ENCODE measurements around the gene ELOVL6. TPM values are rescaled to one million over a fixed set of nuclear protein-coding genes. Genes with fewer than 3 reads are reported as not detected.
"Not testable (repeated sequence)": the region's sequence is repeated elsewhere in the genome, so short reads cannot be mapped to it uniquely, and the experiment has no call there.

The ELOVL6 gene
- total and polyA plus RNA-seq, 10 of the 15 experiments (the other 5 are each of a cell fraction or from before 2014, with no cell fraction given) = 3.9 to 33.5 (median 8.1) TPM

GRCh38 chr4:110236324-110236723 lies 37.9 kb upstream of the ELOVL6 start (continued):
- TF ChIP-seq ZNF592 (IDR thresholded peaks at IDR 0.05) (no peak), TCF12 (IDR thresholded peaks at IDR 0.05; ENCODE audit: low read depth, low read length) (no peak), REST (IDR thresholded peaks at IDR 0.05; ENCODE audit: low read depth, low read length) (no peak), BCL11A (IDR thresholded peaks at IDR 0.05; ENCODE audit: low read depth, low read length) (no peak)

GRCh38 chr4:110233581-110233980 lies 35.2 kb upstream of the ELOVL6 start:
- H3K4me1 ChIP-seq (ENCODE audit: control insufficient read depth, insufficient read depth, low read length); H3K4me3 ChIP-seq; H3K4me2 ChIP-seq (ENCODE audit: control insufficient read depth, insufficient read depth); H3K36me3 ChIP-seq (ENCODE audit: control insufficient read depth in 2 of 2, insufficient read depth in 2 of 2, low read length in 1 of 2); in situ Hi-C loops (cut with MboI); DNase-seq (ENCODE audit: low read depth, low spot score); FAIRE-seq; intact Hi-C loops (cut with micrococcal nuclease; ENCODE audit: unreplicated experiment); SMC1A ChIA-PET (ENCODE audit: uncharacterized antibody, unreplicated experiment); H2AFZ ChIP-seq (ENCODE audit: control insufficient read depth, low read depth, low read length); H3K9ac ChIP-seq (ENCODE audit: control insufficient read depth, insufficient read depth, low read length); CTCF ChIA-PET; RAD21 ChIA-PET (ENCODE audit: unreplicated experiment); H3K79me2 ChIP-seq (ENCODE audit: control insufficient read depth, insufficient read depth, low read length); H3K27me3 ChIP-seq (replicated peaks in 1 of 2; ENCODE audit: control insufficient read depth in 2 of 2, insufficient read depth in 2 of 2, low read length in 1 of 2); H3K27ac ChIP-seq (ENCODE audit: control insufficient read depth, insufficient read depth); H4K20me1 ChIP-seq (ENCODE audit: control insufficient read depth, insufficient read depth); POLR2A ChIA-PET; BruUV-seq (replicated peaks); ATAC-seq; H3K9me3 ChIP-seq (replicated peaks; ENCODE audit: control insufficient read depth, insufficient read depth, low read length): not testable (repeated sequence)
- 34% methylated on average over 11 of the region's 11 CpGs for WGBS (ENCODE audit: insufficient coverage, insufficient replicate concordance, low lambda C conversion rate, missing lambda C conversion rate)
